K562 (cell line): Measurements from ENCODE around the gene SLC14A1. TPM values are rescaled to one million over a fixed set of nuclear protein-coding genes. Genes with fewer than 3 reads are reported as not detected.

ENCODE experiments used
- CCNT2 ChIP-seq: IDR thresholded peaks from 2 replicates; pipeline ENCODE4 v1.6.1; 2011; ENCODE audit warnings: borderline replicate concordance, low read depth, mild to moderate bottlenecking, moderate library complexity, mixed read lengths, low read length; ENCODE audit not compliant: insufficient read length; ENCODE audit errors: extremely low read depth
- ELF1 ChIP-seq: fragments of 200-800 bp; sonication (Bioruptor generic); IDR thresholded peaks from 2 replicates; pipeline ENCODE4 v1.6.1; 2016; ENCODE audit warnings: missing genetic modification characterization, missing compliant biosample characterization
- FOXM1 ChIP-seq, 2 experiments: fragments of 450-650 bp in 1 of 2; sonication (generic) in 1 of 2; formaldehyde crosslinking in 1 of 2; IDR thresholded peaks; 2 replicates each; pipeline versions ENCODE4 v1.6.1 to v1.9.0; 2017 to 2022; ENCODE audit warnings: low read depth in 2 of 2, mild to moderate bottlenecking in 2 of 2, missing genetic modification reagents in 1 of 2, moderate library complexity in 1 of 2
- POLR2H ChIP-seq: IDR thresholded peaks from 2 replicates; pipeline ENCODE4 v1.6.1; 2016; ENCODE audit warnings: missing genetic modification characterization, low read depth, mild to moderate bottlenecking, control low read depth, missing compliant biosample characterization, moderate library complexity
- PTBP1 ChIP-seq: fragments of 200-400 bp; formaldehyde crosslinking; IDR thresholded peaks from 2 replicates; pipeline ENCODE4 v1.6.1; 2017; ENCODE audit warnings: low read depth, low read length
- SP1 ChIP-seq: sonication (generic); formaldehyde crosslinking; IDR thresholded peaks from 2 replicates; pipeline ENCODE4 v1.8.1; 2022; ENCODE audit warnings: mild to moderate bottlenecking, missing genetic modification reagents
- TFAM ChIP-seq: fragments of 250-450 bp; sonication (Bioruptor Pico); conservative IDR thresholded peaks from 2 replicates; pipeline ENCODE4 v1.5.0; 2021; ENCODE audit warnings: mild to moderate bottlenecking, moderate library complexity
- ZBED1 ChIP-seq: IDR thresholded peaks from 2 replicates; pipeline ENCODE4 v1.6.1; 2014
- polyA plus RNA-seq, 8 experiments: library from polyadenylated mRNA; depleted of rRNA in 4 of 8; stranded (reverse) in 5 of 8; unstranded in 3 of 8; fragments of >200 nt; fragmentation: Nextera tagmentation in 2 of 8; fragmentation: Illumina TruSeq in 1 of 8; extraction: Ambion mirVana in 2 of 8; extraction: Trizol in 1 of 8; gene quantifications; 2 replicates each; pipeline versions ENCODE4 v1.2.1 to v1.2.3, GENCODE V29; 2011 to 2014; ENCODE audit warnings: inconsistent platforms in 1 of 8, missing spikeins in 1 of 8
- total RNA-seq, 7 experiments: library from RNA; depleted of rRNA in 6 of 7; stranded (reverse); fragments of >200 nt in 6 of 7; fragmentation: Illumina TruSeq in 2 of 7; extraction: Trizol in 2 of 7; gene quantifications; 2 replicates each; pipeline versions ENCODE4 v1.2.1 to v1.2.3, GENCODE V29; 2011 to 2021; ENCODE audit warnings: low replicate concordance in 1 of 7
- TF ChIP-seq, protein P1 (sequence below): sonication (generic); formaldehyde crosslinking; IDR thresholded peaks from 2 replicates; pipeline ENCODE4 v1.8.1; 2022; ENCODE audit warnings: missing genetic modification reagents
- TF ChIP-seq, protein P2 (sequence below): fragments of 450-650 bp; IDR thresholded peaks from 2 replicates; pipeline ENCODE4 v1.6.1; 2016

SLC14A1 gene
- total and polyA plus RNA-seq, 9 of the 15 experiments (the other 6 are each of a cell fraction or from before 2014, with no cell fraction given) = 0.14 to 0.40 (median 0.20) TPM; not detected in 6

GRCh38 chr18:45712061-45712460 lies 11.9 kb upstream of the SLC14A1 start (continued):
- TF ChIP-seq, protein P1, sequence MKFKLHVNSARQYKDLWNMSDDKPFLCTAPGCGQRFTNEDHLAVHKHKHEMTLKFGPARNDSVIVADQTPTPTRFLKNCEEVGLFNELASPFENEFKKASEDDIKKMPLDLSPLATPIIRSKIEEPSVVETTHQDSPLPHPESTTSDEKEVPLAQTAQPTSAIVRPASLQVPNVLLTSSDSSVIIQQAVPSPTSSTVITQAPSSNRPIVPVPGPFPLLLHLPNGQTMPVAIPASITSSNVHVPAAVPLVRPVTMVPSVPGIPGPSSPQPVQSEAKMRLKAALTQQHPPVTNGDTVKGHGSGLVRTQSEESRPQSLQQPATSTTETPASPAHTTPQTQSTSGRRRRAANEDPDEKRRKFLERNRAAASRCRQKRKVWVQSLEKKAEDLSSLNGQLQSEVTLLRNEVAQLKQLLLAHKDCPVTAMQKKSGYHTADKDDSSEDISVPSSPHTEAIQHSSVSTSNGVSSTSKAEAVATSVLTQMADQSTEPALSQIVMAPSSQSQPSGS (CRISPR knock-in tag) = no peak
- TF ChIP-seq CCNT2 = no peak
- no peak for TF ChIP-seq SP1 (CRISPR knock-in tag)
- TF ChIP-seq, protein P2, sequence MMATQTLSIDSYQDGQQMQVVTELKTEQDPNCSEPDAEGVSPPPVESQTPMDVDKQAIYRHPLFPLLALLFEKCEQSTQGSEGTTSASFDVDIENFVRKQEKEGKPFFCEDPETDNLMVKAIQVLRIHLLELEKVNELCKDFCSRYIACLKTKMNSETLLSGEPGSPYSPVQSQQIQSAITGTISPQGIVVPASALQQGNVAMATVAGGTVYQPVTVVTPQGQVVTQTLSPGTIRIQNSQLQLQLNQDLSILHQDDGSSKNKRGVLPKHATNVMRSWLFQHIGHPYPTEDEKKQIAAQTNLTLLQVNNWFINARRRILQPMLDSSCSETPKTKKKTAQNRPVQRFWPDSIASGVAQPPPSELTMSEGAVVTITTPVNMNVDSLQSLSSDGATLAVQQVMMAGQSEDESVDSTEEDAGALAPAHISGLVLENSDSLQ = no peak
- TF ChIP-seq ZBED1 = no peak
- no peak for TF ChIP-seq PTBP1
- no peak for TF ChIP-seq TFAM
- TF ChIP-seq ELF1 (tag) = no peak
- no peak for TF ChIP-seq POLR2H (tag)
- no peak for TF ChIP-seq FOXM1 (IDR thresholded peaks at IDR 0.05; ENCODE audit: low read depth)
- TF ChIP-seq FOXM1 (CRISPR knock-in tag; IDR thresholded peaks at IDR 0.05; ENCODE audit: low read depth) = no peak
